H9 (cell line): ENCODE measurements around the gene RGL2. TPM values are rescaled to one million over a fixed set of nuclear protein-coding genes. Genes with fewer than 3 reads are reported as not detected.

ENCODE experiments used
- DNase-seq: peaks from one replicate; pipeline ENCODE4 v3.0.0-alpha.2; 2017
- H2AFZ ChIP-seq: one replicate; pipeline ENCODE4 v1.6.1; 2013; ENCODE audit warnings: mild to moderate bottlenecking, low read length, control low read depth, moderate library complexity
- H2AK5ac ChIP-seq: 2 replicates; pipeline ENCODE4 v1.6.1; 2013; ENCODE audit warnings: low read length, control low read depth, mixed read lengths; ENCODE audit not compliant: insufficient read length
- H2BK120ac ChIP-seq: one replicate; pipeline ENCODE4 v1.6.1; 2013; ENCODE audit warnings: low read depth, mild to moderate bottlenecking, low read length, control low read depth, inconsistent platforms; ENCODE audit not compliant: poor library complexity, severe bottlenecking
- H2BK12ac ChIP-seq: 2 replicates; pipeline ENCODE4 v1.6.1; 2013; ENCODE audit warnings: low read length, control low read depth, mixed read lengths, low read depth; ENCODE audit not compliant: insufficient read length
- H2BK15ac ChIP-seq: 2 replicates; pipeline ENCODE4 v1.6.1; 2013; ENCODE audit warnings: low read depth, low read length, control low read depth
- H2BK20ac ChIP-seq: one replicate; pipeline ENCODE4 v1.6.1; 2013; ENCODE audit warnings: low read depth, mild to moderate bottlenecking, low read length, control low read depth, inconsistent platforms; ENCODE audit not compliant: poor library complexity, severe bottlenecking
- H2BK5ac ChIP-seq: 2 replicates; pipeline ENCODE4 v1.6.1; 2013; ENCODE audit warnings: low read length, control low read depth, mixed read lengths; ENCODE audit not compliant: insufficient read length
- H3K14ac ChIP-seq: 2 replicates; pipeline ENCODE4 v1.6.1; 2013; ENCODE audit warnings: low read length, control low read depth; ENCODE audit not compliant: insufficient read depth
- H3K18ac ChIP-seq: 2 replicates; pipeline ENCODE4 v1.6.1; 2013; ENCODE audit warnings: low read depth, mild to moderate bottlenecking, mixed read lengths, low read length, control low read depth; ENCODE audit not compliant: insufficient read length
- H3K23ac ChIP-seq: 2 replicates; pipeline ENCODE4 v1.6.1; 2013; ENCODE audit warnings: low read length, control low read depth, mixed read lengths, low read depth; ENCODE audit not compliant: insufficient read length
- H3K23me2 ChIP-seq: 2 replicates; pipeline ENCODE4 v1.6.1; 2013; ENCODE audit warnings: low read depth, mild to moderate bottlenecking, mixed read lengths, low read length, control low read depth; ENCODE audit not compliant: insufficient read length, poor library complexity, severe bottlenecking
- H3K27ac ChIP-seq: 2 replicates; pipeline ENCODE4 v1.5.1; 2013; ENCODE audit warnings: low read length, control low read depth, mixed read lengths, low read depth; ENCODE audit not compliant: insufficient read length
- H3K27me3 ChIP-seq: 2 replicates; pipeline ENCODE4 v1.6.1; 2013; ENCODE audit warnings: low read length, control low read depth, inconsistent platforms; ENCODE audit not compliant: insufficient read depth
- H3K4ac ChIP-seq: 2 replicates; pipeline ENCODE4 v1.6.1; 2013; ENCODE audit warnings: low read depth, mild to moderate bottlenecking, control low read depth, inconsistent platforms, low read length, moderate library complexity
- H3K4me1 ChIP-seq: 2 replicates; pipeline ENCODE4 v1.6.1; 2013; ENCODE audit warnings: low read length, control low read depth, inconsistent platforms; ENCODE audit not compliant: insufficient read depth
- H3K4me2 ChIP-seq: 2 replicates; pipeline ENCODE4 v1.6.1; 2013; ENCODE audit warnings: low read length, control low read depth, mixed read lengths; ENCODE audit not compliant: insufficient read length, insufficient read depth
- H3K56ac ChIP-seq: 2 replicates; pipeline ENCODE4 v1.6.1; 2013; ENCODE audit warnings: low read depth, mild to moderate bottlenecking, mixed read lengths, low read length, control low read depth; ENCODE audit not compliant: insufficient read length
- H3K79me1 ChIP-seq: 2 replicates; pipeline ENCODE4 v1.6.1; 2013; ENCODE audit warnings: low read depth, mild to moderate bottlenecking, moderate library complexity, low read length, control low read depth, inconsistent platforms; ENCODE audit not compliant: insufficient read depth, poor library complexity, severe bottlenecking
- H3K79me2 ChIP-seq: 2 replicates; pipeline ENCODE4 v1.6.1; 2013; ENCODE audit warnings: low read length, control low read depth, inconsistent platforms; ENCODE audit not compliant: insufficient read depth
- H3K9ac ChIP-seq: 2 replicates; pipeline ENCODE4 v1.6.1; 2013; ENCODE audit warnings: low read length, control low read depth, mixed read lengths; ENCODE audit not compliant: insufficient read length; ENCODE audit errors: extremely low read depth
- H3K9me3 ChIP-seq: one replicate; pipeline ENCODE4 v1.6.1; 2013; ENCODE audit warnings: low read depth, low read length, inconsistent platforms; ENCODE audit not compliant: control insufficient read depth
- H3T11ph ChIP-seq: one replicate; pipeline ENCODE4 v1.6.1; 2013; ENCODE audit warnings: mild to moderate bottlenecking, low read length, control low read depth, inconsistent platforms
- H4K20me1 ChIP-seq: one replicate; pipeline ENCODE4 v1.6.1; 2013; ENCODE audit not compliant: control insufficient read depth, insufficient read length, insufficient read depth
- H4K5ac ChIP-seq: 2 replicates; pipeline ENCODE4 v1.6.1; 2013; ENCODE audit warnings: low read depth, mild to moderate bottlenecking, mixed read lengths, low read length, control low read depth; ENCODE audit not compliant: insufficient read length
- H4K8ac ChIP-seq: replicated peaks from 2 replicates; pipeline ENCODE4 v1.6.1; 2013; ENCODE audit warnings: low read length, control low read depth, mixed read lengths, low read depth; ENCODE audit not compliant: insufficient read length
- H4K91ac ChIP-seq: 2 replicates; pipeline ENCODE4 v1.6.1; 2013; ENCODE audit warnings: low read depth, mild to moderate bottlenecking, moderate library complexity, mixed read lengths, low read length, control low read depth; ENCODE audit not compliant: insufficient read length
- H3K27ac Mint-ChIP-seq, 3 experiments: 2 replicates in 2 of 3; 3 replicates in 1 of 3; pipeline ENCODE4 v1.8.0; 2020 to 2021; ENCODE audit warnings: mixed read lengths in 3 of 3, mild to moderate bottlenecking in 1 of 3, moderate library complexity in 1 of 3
- H3K27me3 Mint-ChIP-seq: 2 replicates; pipeline ENCODE4 v1.8.0; 2021; ENCODE audit warnings: low read depth, mild to moderate bottlenecking, moderate library complexity, mixed read lengths
- H3K36me3 Mint-ChIP-seq, 3 experiments: 2 replicates in 2 of 3; 3 replicates in 1 of 3; pipeline ENCODE4 v1.8.0; 2020 to 2021; ENCODE audit warnings: low read depth in 3 of 3, mixed read lengths in 3 of 3; ENCODE audit not compliant: insufficient read depth in 1 of 3
- H3K4me1 Mint-ChIP-seq, 2 experiments: 2 replicates each; pipeline ENCODE4 v1.8.0; 2020; ENCODE audit warnings: mixed read lengths in 2 of 2
- H3K4me3 Mint-ChIP-seq, 2 experiments: 2 replicates in 1 of 2; 3 replicates in 1 of 2; pipeline ENCODE4 v1.8.0; 2020 to 2021; ENCODE audit warnings: mild to moderate bottlenecking in 2 of 2, mixed read lengths in 2 of 2, moderate library complexity in 1 of 2
- H3K9me3 Mint-ChIP-seq, 2 experiments: 2 replicates in 1 of 2; 3 replicates in 1 of 2; pipeline ENCODE4 v1.8.0; 2020; ENCODE audit warnings: mild to moderate bottlenecking in 2 of 2, mixed read lengths in 2 of 2, moderate library complexity in 1 of 2
- CTCF ChIP-seq: fragments of 200-600 bp; sonication (generic); conservative IDR thresholded peaks from 3 replicates; pipeline ENCODE4 v1.8.0; 2021; ENCODE audit warnings: antibody characterized with exemption, mild to moderate bottlenecking
- WGBS: extraction: QIAGEN DNeasy Blood & Tissue Kit; methylation state at CpG from one replicate; pipeline ENCODE4 v1.1.7; 2013; ENCODE audit warnings: missing lambda C conversion rate, low lambda C conversion rate, mixed read lengths; ENCODE audit not compliant: insufficient read length; ENCODE audit errors: extremely low coverage; 5-methylcytosine and 5-hydroxymethylcytosine counted together
- total RNA-seq: library from RNA; stranded (reverse); gene quantifications from 2 replicates; pipeline ENCODE4 v1.2.1, GENCODE V29; 2021

The RGL2 gene
- total RNA-seq, 1 experiment from 2014 or later, result 74.3 TPM

- peaks cover 12 to 25% of the 10 kb centered on the region in 2 experiments for H3K4me1 Mint-ChIP-seq
- H3K4me1 ChIP-seq, result no peaks in the 10 kb centered on the region; the same call in 1 of the 2 replicates
- H3K4me3 Mint-ChIP-seq, result no peak overlapping the region
- no peaks in the 10 kb centered on the region for H4K20me1 ChIP-seq
- no peaks in the 10 kb centered on the region for H3K9me3 Mint-ChIP-seq
- no peak overlapping the region; a peak in 1 of 7 replicates for H3K27ac Mint-ChIP-seq
- no peak overlapping the region for H3K56ac ChIP-seq
- no peak for DNase-seq
- no peak overlapping the region for H4K5ac ChIP-seq
- no peaks in the 10 kb centered on the region for H3K9me3 ChIP-seq
- no peak overlapping the region for H3K4ac ChIP-seq
- H3K18ac ChIP-seq, result no peak overlapping the region
- no peak overlapping the region for H2BK5ac ChIP-seq
- H3T11ph ChIP-seq, result no peak overlapping the region
- no peak overlapping the region for H2BK20ac ChIP-seq
- peaks cover 23% of the 10 kb centered on the region for H3K23me2 ChIP-seq
- H2BK15ac ChIP-seq, result no peak overlapping the region
- H3K23ac ChIP-seq, result no peak overlapping the region
- no peak overlapping the region for H3K27ac ChIP-seq
- H3K14ac ChIP-seq, result no peak overlapping the region
- H2AFZ ChIP-seq, result no peak overlapping the region
- no peak overlapping the region for H3K4me2 ChIP-seq
- no peak overlapping the region for H4K8ac ChIP-seq
- no CpG with 5 or more reads among the region's 16 CpGs for WGBS
- no peak overlapping the region for H3K9ac ChIP-seq
- H2BK12ac ChIP-seq, result no peak overlapping the region
- H3K79me2 ChIP-seq, result peaks cover 5% of the 10 kb centered on the region; the same call in 1 of the 2 replicates
- peaks cover under 1% of the 10 kb centered on the region for H3K79me1 ChIP-seq
- H3K36me3 Mint-ChIP-seq, result peaks cover 16 to 55% (median 44%) of the 10 kb centered on the region in 3 experiments
- TF ChIP-seq CTCF, result no peak
- no peak overlapping the region for H2BK120ac ChIP-seq
- H3K27me3 Mint-ChIP-seq, result no peaks in the 10 kb centered on the region; the same call in 1 of the 2 replicates
- no peak overlapping the region for H2AK5ac ChIP-seq
- no peak overlapping the region for H4K91ac ChIP-seq
- no peaks in the 10 kb centered on the region for H3K27me3 ChIP-seq
Observed at GRCh38 chr6:33292996-33293682, 5.6 kb downstream of the RGL2 start.
